ENCODE measurements around the gene SPACA9. TPM values are rescaled to one million over a fixed set of nuclear protein-coding genes. Genes with fewer than 3 reads are reported as not detected.

Gene SPACA9
- total and polyA plus RNA-seq, 2 experiments from 2014 or later, result 1.1 to 1.5 TPM

DNA sequence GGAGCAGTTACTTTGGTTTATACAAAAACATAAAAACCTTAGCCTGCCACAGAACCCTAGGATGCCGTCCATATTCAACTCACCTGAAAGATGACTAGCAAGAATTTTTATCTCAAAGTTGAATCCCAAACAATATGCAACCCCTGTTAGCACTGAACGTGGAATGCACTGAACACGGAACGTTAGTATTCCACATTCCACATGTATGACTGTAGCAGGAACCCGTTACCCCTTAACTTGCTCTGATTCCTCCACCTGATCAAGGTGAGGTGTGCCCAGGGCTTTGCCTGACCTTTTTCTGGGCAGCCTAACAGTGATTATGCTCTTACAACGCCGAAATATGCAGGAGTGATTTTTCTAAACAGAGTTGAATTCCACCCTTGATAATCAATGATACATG, 44.4 kb upstream of the SPACA9 start:
- no peak overlapping the region for H3K27ac ChIP-seq (ENCODE audit: low read depth)
- no peak overlapping the region for H3K4me3 ChIP-seq
- H3F3A ChIP-seq (replicated peaks; ENCODE audit: low read depth), result no peaks in the 10 kb centered on the region
- H3K4me2 ChIP-seq, result no peak overlapping the region
- no peaks in the 10 kb centered on the region for H3K36me3 Mint-ChIP-seq (ENCODE audit: low read depth)
- TF ChIP-seq, protein P1, sequence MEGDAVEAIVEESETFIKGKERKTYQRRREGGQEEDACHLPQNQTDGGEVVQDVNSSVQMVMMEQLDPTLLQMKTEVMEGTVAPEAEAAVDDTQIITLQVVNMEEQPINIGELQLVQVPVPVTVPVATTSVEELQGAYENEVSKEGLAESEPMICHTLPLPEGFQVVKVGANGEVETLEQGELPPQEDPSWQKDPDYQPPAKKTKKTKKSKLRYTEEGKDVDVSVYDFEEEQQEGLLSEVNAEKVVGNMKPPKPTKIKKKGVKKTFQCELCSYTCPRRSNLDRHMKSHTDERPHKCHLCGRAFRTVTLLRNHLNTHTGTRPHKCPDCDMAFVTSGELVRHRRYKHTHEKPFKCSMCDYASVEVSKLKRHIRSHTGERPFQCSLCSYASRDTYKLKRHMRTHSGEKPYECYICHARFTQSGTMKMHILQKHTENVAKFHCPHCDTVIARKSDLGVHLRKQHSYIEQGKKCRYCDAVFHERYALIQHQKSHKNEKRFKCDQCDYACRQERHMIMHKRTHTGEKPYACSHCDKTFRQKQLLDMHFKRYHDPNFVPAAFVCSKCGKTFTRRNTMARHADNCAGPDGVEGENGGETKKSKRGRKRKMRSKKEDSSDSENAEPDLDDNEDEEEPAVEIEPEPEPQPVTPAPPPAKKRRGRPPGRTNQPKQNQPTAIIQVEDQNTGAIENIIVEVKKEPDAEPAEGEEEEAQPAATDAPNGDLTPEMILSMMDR (conservative IDR thresholded peaks at IDR 0.05; ENCODE audit: low read depth in 2 of 2), result no peak
- no peak for TF ChIP-seq EZH2 (IDR thresholded peaks at IDR 0.05; ENCODE audit: low read depth, unreplicated experiment)
- TF ChIP-seq, protein P2, sequence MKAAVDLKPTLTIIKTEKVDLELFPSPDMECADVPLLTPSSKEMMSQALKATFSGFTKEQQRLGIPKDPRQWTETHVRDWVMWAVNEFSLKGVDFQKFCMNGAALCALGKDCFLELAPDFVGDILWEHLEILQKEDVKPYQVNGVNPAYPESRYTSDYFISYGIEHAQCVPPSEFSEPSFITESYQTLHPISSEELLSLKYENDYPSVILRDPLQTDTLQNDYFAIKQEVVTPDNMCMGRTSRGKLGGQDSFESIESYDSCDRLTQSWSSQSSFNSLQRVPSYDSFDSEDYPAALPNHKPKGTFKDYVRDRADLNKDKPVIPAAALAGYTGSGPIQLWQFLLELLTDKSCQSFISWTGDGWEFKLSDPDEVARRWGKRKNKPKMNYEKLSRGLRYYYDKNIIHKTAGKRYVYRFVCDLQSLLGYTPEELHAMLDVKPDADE (IDR thresholded peaks at IDR 0.05), result no peak
- no peak for TF ChIP-seq POLR2AphosphoS5 (IDR thresholded peaks at IDR 0.05; ENCODE audit: low read depth)
- TF ChIP-seq ZNF114 (CRISPR knock-in tag; IDR thresholded peaks at IDR 0.05), result no peak
- H3K27me3 ChIP-seq (ENCODE audit: insufficient read depth), result no peaks in the 10 kb centered on the region
- DNase-seq (ENCODE audit: low spot score) (no peak), ATAC-seq (no peak)
- H3K4me1 ChIP-seq (ENCODE audit: insufficient read depth), result no peaks in the 10 kb centered on the region
- H3K27me3 Mint-ChIP-seq (ENCODE audit: insufficient read depth, low read depth, poor library complexity), result no peaks in the 10 kb centered on the region
- H3K27ac Mint-ChIP-seq, result no peak overlapping the region
- H3K4me3 Mint-ChIP-seq, result no peak overlapping the region
- no peaks in the 10 kb centered on the region for H3K9me3 Mint-ChIP-seq
- H3K36me3 ChIP-seq (ENCODE audit: insufficient read depth), result no peaks in the 10 kb centered on the region
- H3K79me2 ChIP-seq (replicated peaks; ENCODE audit: insufficient read depth), result no peaks in the 10 kb centered on the region
- H4K20me1 ChIP-seq (replicated peaks; ENCODE audit: insufficient read depth), result no peaks in the 10 kb centered on the region
- H3K9me2 ChIP-seq (ENCODE audit: insufficient read depth), result no peaks in the 10 kb centered on the region
- H3K4me1 Mint-ChIP-seq, result peaks cover 4% of the 10 kb centered on the region; the same call in 2 of the 3 replicates
- H2AFZ ChIP-seq, result peak overlapping the region; percentile 76; the same call in 1 of the 2 replicates

DNA sequence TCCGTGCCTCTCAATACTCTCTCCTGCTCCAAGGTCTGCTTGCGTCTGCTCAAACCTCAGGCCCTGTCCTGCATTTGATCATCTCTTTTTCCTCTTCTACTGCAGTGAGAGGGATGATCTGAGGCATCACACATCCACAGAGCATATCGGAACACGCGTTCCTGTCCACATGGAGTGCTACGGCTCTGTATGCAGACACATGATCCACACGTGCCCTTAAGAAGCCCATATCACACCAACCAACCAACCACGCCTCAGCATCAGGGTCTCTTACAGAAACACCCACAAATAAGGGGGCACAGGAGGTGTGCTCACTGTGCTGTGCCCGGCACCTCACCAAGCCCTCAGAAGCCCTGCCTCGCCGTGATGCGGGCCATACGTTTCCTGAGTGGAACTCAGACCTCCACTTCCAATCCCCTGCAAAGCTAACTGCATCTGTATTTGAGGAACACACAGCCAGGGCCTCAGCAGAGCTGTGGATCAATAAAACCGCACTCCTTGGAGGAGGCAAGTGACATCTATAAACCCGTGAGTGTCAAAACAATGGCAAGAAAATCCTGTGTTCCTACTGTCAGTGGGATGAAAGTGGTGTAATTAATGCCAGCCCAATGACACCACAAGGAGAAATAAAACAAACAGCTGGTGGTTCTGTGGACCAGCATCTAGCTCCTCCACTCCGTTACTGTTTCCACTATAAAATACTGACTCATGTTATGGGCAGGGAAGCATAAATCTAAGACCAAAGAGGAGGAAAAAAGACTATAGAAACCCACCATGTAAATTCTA, 41.0 kb upstream of the SPACA9 start:
- H3K27me3 Mint-ChIP-seq (ENCODE audit: insufficient read depth, low read depth, poor library complexity), result peaks cover 2% of the 10 kb centered on the region
- H3K4me3 Mint-ChIP-seq, result no peak overlapping the region
- H3K4me3 ChIP-seq, result no peak overlapping the region
- TF ChIP-seq, protein P3, sequence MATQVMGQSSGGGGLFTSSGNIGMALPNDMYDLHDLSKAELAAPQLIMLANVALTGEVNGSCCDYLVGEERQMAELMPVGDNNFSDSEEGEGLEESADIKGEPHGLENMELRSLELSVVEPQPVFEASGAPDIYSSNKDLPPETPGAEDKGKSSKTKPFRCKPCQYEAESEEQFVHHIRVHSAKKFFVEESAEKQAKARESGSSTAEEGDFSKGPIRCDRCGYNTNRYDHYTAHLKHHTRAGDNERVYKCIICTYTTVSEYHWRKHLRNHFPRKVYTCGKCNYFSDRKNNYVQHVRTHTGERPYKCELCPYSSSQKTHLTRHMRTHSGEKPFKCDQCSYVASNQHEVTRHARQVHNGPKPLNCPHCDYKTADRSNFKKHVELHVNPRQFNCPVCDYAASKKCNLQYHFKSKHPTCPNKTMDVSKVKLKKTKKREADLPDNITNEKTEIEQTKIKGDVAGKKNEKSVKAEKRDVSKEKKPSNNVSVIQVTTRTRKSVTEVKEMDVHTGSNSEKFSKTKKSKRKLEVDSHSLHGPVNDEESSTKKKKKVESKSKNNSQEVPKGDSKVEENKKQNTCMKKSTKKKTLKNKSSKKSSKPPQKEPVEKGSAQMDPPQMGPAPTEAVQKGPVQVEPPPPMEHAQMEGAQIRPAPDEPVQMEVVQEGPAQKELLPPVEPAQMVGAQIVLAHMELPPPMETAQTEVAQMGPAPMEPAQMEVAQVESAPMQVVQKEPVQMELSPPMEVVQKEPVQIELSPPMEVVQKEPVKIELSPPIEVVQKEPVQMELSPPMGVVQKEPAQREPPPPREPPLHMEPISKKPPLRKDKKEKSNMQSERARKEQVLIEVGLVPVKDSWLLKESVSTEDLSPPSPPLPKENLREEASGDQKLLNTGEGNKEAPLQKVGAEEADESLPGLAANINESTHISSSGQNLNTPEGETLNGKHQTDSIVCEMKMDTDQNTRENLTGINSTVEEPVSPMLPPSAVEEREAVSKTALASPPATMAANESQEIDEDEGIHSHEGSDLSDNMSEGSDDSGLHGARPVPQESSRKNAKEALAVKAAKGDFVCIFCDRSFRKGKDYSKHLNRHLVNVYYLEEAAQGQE (IDR thresholded peaks at IDR 0.05; ENCODE audit: unreplicated experiment), result no peak
- TF ChIP-seq EZH2 (IDR thresholded peaks at IDR 0.05; ENCODE audit: low read depth, unreplicated experiment) (no peak), JUNB (IDR thresholded peaks at IDR 0.05; ENCODE audit: unreplicated experiment) (no peak), NANOG (IDR thresholded peaks at IDR 0.05; ENCODE audit: borderline replicate concordance) (no peak), ZNF331 (CRISPR knock-in tag; IDR thresholded peaks at IDR 0.05; ENCODE audit: low read depth) (no peak), CREB1 (CRISPR knock-in tag; IDR thresholded peaks at IDR 0.05; ENCODE audit: low read depth) (no peak), ZNF114 (CRISPR knock-in tag; IDR thresholded peaks at IDR 0.05) (no peak), STAT1 (IDR thresholded peaks at IDR 0.05; ENCODE audit: unreplicated experiment) (no peak), POLR2AphosphoS5 (IDR thresholded peaks at IDR 0.05; ENCODE audit: low read depth) (no peak)
- TF ChIP-seq, protein P2 (IDR thresholded peaks at IDR 0.05), result no peak
- TF ChIP-seq, protein P1 (conservative IDR thresholded peaks at IDR 0.05; ENCODE audit: low read depth in 2 of 2), result no peak

More for the DNA sequence above, 41.0 kb upstream of the SPACA9 start:
- no peaks in the 10 kb centered on the region for H3F3A ChIP-seq (replicated peaks; ENCODE audit: low read depth)
- peaks cover 8% of the 10 kb centered on the region for H3K4me1 Mint-ChIP-seq
- H3K4me2 ChIP-seq, result no peak overlapping the region
- H3K36me3 Mint-ChIP-seq (ENCODE audit: low read depth), result no peaks in the 10 kb centered on the region
- no peaks in the 10 kb centered on the region for H3K79me2 ChIP-seq (replicated peaks; ENCODE audit: insufficient read depth)
- H3K4me1 ChIP-seq (ENCODE audit: insufficient read depth), result no peaks in the 10 kb centered on the region
- DNase-seq (ENCODE audit: low spot score) (no peak), ATAC-seq (no peak)
- H3K27ac ChIP-seq (ENCODE audit: low read depth), result no peak overlapping the region
- no peaks in the 10 kb centered on the region for H3K9me2 ChIP-seq (ENCODE audit: insufficient read depth)
- no peaks in the 10 kb centered on the region for H3K27me3 ChIP-seq (ENCODE audit: insufficient read depth)
- H4K20me1 ChIP-seq (replicated peaks; ENCODE audit: insufficient read depth), result no peaks in the 10 kb centered on the region
- no peaks in the 10 kb centered on the region for H3K36me3 ChIP-seq (ENCODE audit: insufficient read depth)
- H3K9me3 Mint-ChIP-seq, result no peaks in the 10 kb centered on the region
- H2AFZ ChIP-seq, result no peak overlapping the region
- no peak overlapping the region for H3K27ac Mint-ChIP-seq

Measured in GM23338 (cell line).